ENCODE results near the gene VWA7. TPM values are rescaled to one million over a fixed set of nuclear protein-coding genes. Genes with fewer than 3 reads are reported as not detected.

The VWA7 gene
- total and polyA plus RNA-seq, 2 donors from 2014 or later = 10.2 to 32.5 TPM

GRCh38 chr6:31737315-31737990, 39.7 kb downstream of the VWA7 start:
- Histone ChIP-seq H3K4me3 (ENCODE audit: low read length in 3 of 3) (peak overlapping the region in 2 of 3 donors; percentile 12 to 47), H3K9me3 (ENCODE audit: control insufficient read depth in 2 of 3, insufficient read depth in 1 of 3, low read length in 3 of 3) (no peaks in the 10 kb centered on the region), H3K36me3 (ENCODE audit: control insufficient read depth in 2 of 3, insufficient read depth in 3 of 3, low read length in 3 of 3) (peaks cover 2 to 13% (median 4%) of the 10 kb centered on the region in 3 donors), H3K27me3 (ENCODE audit: control insufficient read depth, insufficient read depth, low read length) (no peaks in the 10 kb centered on the region), H3K4me1 (ENCODE audit: control insufficient read depth in 2 of 3, insufficient read depth in 2 of 3, low read depth in 1 of 3, low read length in 3 of 3) (peaks cover 10 to 34% (median 32%) of the 10 kb centered on the region in 3 donors), H3K27ac (ENCODE audit: low read depth in 2 of 2, low read length in 2 of 2) (peak overlapping the region; percentile 87 to 92), H3K9ac (ENCODE audit: low read length in 3 of 3) (peak overlapping the region in 1 of 3 donors; percentile 62)
- intact Hi-C loops (cut with DNase I) = no loop called here
- no peak for TF ChIP-seq CTCF (IDR thresholded peaks at IDR 0.05; ENCODE audit: borderline replicate concordance, extremely low read depth, insufficient read depth)
- FAIRE-seq (no peak), DNase-seq (peak; percentile 12 to 94 (median 92))

- peak overlapping the region; percentile 93 to 100 (median 98) for H3K4me3 ChIP-seq (ENCODE audit: low read length in 3 of 3)
- H3K36me3 ChIP-seq (ENCODE audit: control insufficient read depth in 2 of 3, insufficient read depth in 3 of 3, low read length in 3 of 3) = peaks cover 1 to 19% (median 10%) of the 10 kb centered on the region in 3 donors
- DNase-seq = peak in 1 of 5 donors; percentile 74
- intact Hi-C loops (cut with DNase I) = no loop called here
- H3K27me3 ChIP-seq (ENCODE audit: control insufficient read depth, insufficient read depth, low read length) = no peaks in the 10 kb centered on the region
- peaks cover 10 to 35% (median 32%) of the 10 kb centered on the region in 3 donors for H3K4me1 ChIP-seq (ENCODE audit: control insufficient read depth in 2 of 3, insufficient read depth in 2 of 3, low read depth in 1 of 3, low read length in 3 of 3)
- FAIRE-seq = no peak
- H3K27ac ChIP-seq (ENCODE audit: low read depth in 2 of 2, low read length in 2 of 2) = peak overlapping the region; percentile 98 to 99
- peak overlapping the region; percentile 90 to 99 (median 99) for H3K9ac ChIP-seq (ENCODE audit: low read length in 3 of 3)
- no peak for TF ChIP-seq CTCF (IDR thresholded peaks at IDR 0.05; ENCODE audit: borderline replicate concordance, extremely low read depth, insufficient read depth)
- no peaks in the 10 kb centered on the region for H3K9me3 ChIP-seq (ENCODE audit: control insufficient read depth in 2 of 3, insufficient read depth in 1 of 3, low read length in 3 of 3)
Observed at GRCh38 chr6:31736768-31737314, 40.3 kb downstream of the VWA7 start.

GRCh38 chr6:31736021-31736767, 40.9 kb downstream of the VWA7 start, which contains the start of gene CLIC1:
CLIC1 (minus strand) TSS chr6:31736530; CDS start chr6:31736300, 230 bp downstream.
- Histone ChIP-seq H3K9ac (ENCODE audit: low read length in 3 of 3) (peak within 1 kb of the TSS; percentile 90 to 99 (median 99)), H3K27ac (ENCODE audit: low read depth in 2 of 2, low read length in 2 of 2) (peak within 1 kb of the TSS; percentile 98 to 99), H3K36me3 (ENCODE audit: control insufficient read depth in 2 of 3, insufficient read depth in 3 of 3, low read length in 3 of 3) (peaks cover 0 to 24% (median 14%) of the 10 kb centered on the region in 3 donors), H3K27me3 (ENCODE audit: control insufficient read depth, insufficient read depth, low read length) (no peaks in the 10 kb centered on the region), H3K4me1 (ENCODE audit: control insufficient read depth in 2 of 3, insufficient read depth in 2 of 3, low read depth in 1 of 3, low read length in 3 of 3) (peaks cover 10 to 37% (median 32%) of the 10 kb centered on the region in 3 donors), H3K9me3 (ENCODE audit: control insufficient read depth in 2 of 3, insufficient read depth in 1 of 3, low read length in 3 of 3) (no peaks in the 10 kb centered on the region), H3K4me3 (ENCODE audit: low read length in 3 of 3) (peak within 1 kb of the TSS; percentile 93 to 100 (median 98))
- intact Hi-C loops (cut with DNase I) = no loop called here
- peak; percentile 86 to 96 (median 92) for DNase-seq
- no peak for FAIRE-seq
- TF ChIP-seq CTCF (IDR thresholded peaks at IDR 0.05; ENCODE audit: borderline replicate concordance, extremely low read depth, insufficient read depth) = no peak
